Spleen (tissue), 7 donors: ENCODE results near the gene MTX1.

Experiments used
- CTCF ChIP-seq, 11 experiments: fragments of 200-600 bp in 7 of 11; fragments of 450-650 bp in 4 of 11; sonication (generic) in 4 of 11; IDR thresholded peaks in 8 of 11; conservative IDR thresholded peaks in 3 of 11; 1 replicate in 7 of 11; 2 replicates in 4 of 11; pipeline versions ENCODE4 v1.4.0 to v1.8.0; 2016 to 2021; ENCODE audit warnings: antibody characterized with exemption in 11 of 11, inconsistent platforms in 4 of 11, mild to moderate bottlenecking in 1 of 11
- POLR2A ChIP-seq, 3 donors: fragments of 450-650 bp; IDR thresholded peaks; one replicate each; pipeline ENCODE4 v1.5.1; 2017; ENCODE audit warnings: antibody characterized with exemption in 3 of 3, mild to moderate bottlenecking in 1 of 3
- POLR2AphosphoS5 ChIP-seq, 3 donors: sonication (generic); formaldehyde crosslinking; IDR thresholded peaks; one replicate each; pipeline ENCODE4 v1.5.1; 2017; ENCODE audit warnings: antibody characterized with exemption in 3 of 3
- donor health status: DM: no; HTN: no; CAD: no; lungs with moderate emphysema.
- donor health status: DM: no; HTN: no; CAD: no.
- donor health status: DM: no; HTN: no; CAD: no.

DNA sequence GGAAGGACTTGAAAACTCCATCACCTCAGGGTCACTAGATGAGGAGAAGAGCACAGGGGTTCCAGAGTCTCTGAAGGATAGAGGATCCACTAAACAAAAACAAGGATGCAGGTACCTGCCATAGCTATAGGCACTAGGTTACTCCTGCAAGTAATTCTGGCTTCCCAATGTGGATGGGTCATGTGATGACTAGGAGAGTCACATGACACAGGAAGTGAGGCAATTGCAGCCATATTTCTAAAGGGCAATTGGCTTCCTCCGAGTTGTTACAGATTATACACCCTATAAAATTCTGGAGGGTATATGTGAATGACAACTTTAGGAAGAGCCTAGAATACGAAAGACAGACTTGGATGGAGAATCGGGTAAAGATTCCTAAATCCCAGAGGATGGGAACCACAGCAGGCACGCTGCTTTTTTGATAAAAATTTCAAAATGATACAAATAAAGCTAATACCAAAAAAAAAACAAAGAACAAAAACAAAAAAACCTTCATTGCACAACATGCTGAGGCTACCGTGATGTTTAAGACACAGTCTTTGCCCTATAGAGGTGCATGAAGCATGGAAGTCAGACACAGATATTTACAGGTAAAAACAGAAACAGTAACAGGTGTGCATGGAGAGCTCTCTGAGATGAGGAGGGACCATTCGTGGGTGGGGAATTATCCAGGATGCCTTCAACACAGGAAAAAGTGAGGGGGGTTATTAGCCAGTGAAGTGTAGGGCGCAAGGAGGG is 10.5 kb downstream of the MTX1 start:
- no peak for TF ChIP-seq CTCF (IDR thresholded peaks at IDR 0.05 in 8 of 11, conservative IDR thresholded peaks at IDR 0.05 in 3 of 11)
- no peak for TF ChIP-seq POLR2A (IDR thresholded peaks at IDR 0.05)
- TF ChIP-seq POLR2AphosphoS5 (IDR thresholded peaks at IDR 0.05) = no peak
